NCI-H1436 treated with DMSO at 0.1 percent for 48 hours (cell line): ENCODE data around the gene TAP1.

Source experiments
- DNase-seq: peaks from one replicate; lab custom pipeline; 2025; lab: John Stamatoyannopoulos, UW

The TAP1 gene

DNA sequence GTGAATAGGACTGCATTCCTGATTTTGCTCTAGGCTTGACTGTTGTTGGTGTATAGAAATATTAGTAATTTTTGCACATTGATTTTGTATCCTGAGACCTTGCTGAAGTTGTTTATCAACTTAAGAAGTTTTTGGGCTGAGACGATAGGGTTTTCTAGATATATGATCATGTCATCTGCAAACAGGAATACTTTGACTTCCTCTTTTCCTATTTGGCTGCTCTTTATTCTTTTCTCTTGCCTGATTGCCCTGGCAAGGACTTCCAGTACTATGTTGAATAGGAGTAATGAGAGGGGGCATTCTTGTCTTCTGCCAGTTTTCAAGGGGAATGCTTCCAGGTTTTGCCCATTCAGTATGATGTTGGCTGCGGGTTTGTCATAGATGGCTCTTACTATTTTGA lies 50.1 kb downstream of the TAP1 start:
- DNase-seq = no peak

DNA sequence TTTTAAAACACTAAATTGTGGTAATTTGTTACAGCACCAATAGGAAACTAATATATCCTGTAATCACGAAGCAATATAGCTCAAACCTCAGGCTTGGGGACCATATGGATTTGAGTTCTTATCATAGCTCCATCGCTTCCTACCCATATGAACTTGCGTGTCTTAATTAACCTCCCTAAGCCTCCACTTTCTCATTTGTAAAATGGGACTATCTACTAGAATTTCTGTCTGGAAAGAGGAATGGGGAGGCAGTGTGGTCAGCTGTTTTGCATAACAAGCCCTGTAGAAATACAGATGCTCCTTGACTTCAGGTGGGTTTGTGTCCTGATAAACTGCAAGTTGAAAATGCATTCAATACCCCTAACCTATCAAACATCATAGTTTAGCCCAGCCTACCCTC lies 53.8 kb downstream of the TAP1 start:
- no peak for DNase-seq

DNA sequence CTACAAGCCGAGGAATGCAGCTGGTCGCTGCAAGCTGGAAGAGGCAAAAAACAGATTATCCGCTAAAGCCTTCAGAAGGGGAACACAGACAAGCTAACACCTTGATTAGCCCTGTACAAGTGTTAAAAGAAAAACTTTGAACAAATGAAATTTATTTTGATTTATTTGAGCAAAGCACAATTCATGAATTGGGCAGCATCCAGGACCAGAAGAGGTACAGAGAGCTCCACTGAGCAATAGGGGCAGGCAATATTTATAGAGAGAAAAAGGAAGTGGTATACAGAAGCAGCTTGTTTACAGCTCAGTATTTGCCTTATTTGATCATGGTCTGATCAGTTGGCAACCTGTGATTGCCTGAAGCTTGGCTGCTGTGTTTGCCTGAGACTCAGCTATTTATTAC lies 54.3 kb downstream of the TAP1 start:
- DNase-seq = no peak

DNA sequence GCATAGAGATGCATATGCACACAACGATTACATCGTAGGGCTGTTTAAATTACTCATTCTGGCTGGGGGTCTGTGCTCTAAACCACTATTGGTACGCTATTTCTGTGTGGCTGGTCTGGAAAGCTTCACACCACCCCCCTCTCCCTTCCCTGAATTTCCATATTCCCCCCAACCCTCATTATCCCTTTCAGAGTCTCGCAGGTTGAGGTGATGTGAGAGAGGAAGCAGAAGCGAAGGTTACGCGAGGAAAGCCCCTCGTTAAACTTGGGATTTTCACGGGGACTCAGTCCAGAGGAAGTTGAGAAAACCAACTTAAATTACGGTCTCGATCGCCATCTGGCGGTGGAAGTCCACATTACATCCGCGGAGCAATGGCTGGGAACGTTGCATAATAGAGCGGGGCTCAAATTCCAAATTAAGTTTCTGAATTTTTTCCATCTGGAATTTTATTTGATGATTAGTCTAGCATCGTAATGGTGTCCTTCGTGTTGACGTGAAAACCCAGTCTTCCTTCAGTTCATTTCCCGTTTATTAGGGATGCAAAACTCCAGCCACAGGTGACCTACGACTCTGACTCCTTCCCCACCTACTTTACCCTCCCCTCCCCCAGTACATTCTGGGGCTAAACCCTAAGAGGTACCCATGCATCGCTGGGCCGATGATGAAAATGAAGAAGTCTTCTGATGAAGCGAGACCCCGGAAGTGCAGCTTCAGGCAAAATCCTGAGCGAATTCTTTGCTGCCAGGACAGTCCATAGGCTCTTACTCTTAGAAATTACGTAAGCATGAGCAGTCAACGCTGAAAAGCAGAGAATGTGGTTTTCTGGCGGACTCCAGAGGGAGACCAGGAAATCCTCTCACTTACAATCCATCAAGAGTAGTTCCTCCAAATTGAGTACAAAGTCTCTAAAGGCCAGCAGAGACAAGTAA lies 56.4 kb downstream of the TAP1 start:
- no peak for DNase-seq
